Mesenteric fat pad (tissue), 1 donor: ENCODE data around the gene MTA1. TPM values are rescaled to one million over a fixed set of nuclear protein-coding genes. Genes with fewer than 3 reads are reported as not detected.

ENCODE experiments used
- DNase-seq: peaks from one replicate; pipeline ENCODE4 v3.0.0-alpha.2; 2020; ENCODE audit warnings: low spot score
- total RNA-seq: library from RNA; stranded (reverse); fragmentation: NEBNext Ultra II Directional; extraction: Animal tissue kit (Norgen Biotek cat#: 25700); gene quantifications from one replicate; pipeline ENCODE4 v1.2.1, GENCODE V29; 2021
- donor health status: DM: yes; HTN: yes; CAD: no.

The MTA1 gene
- total RNA-seq, 1 donor from 2014 or later = 87.1 TPM

DNA sequence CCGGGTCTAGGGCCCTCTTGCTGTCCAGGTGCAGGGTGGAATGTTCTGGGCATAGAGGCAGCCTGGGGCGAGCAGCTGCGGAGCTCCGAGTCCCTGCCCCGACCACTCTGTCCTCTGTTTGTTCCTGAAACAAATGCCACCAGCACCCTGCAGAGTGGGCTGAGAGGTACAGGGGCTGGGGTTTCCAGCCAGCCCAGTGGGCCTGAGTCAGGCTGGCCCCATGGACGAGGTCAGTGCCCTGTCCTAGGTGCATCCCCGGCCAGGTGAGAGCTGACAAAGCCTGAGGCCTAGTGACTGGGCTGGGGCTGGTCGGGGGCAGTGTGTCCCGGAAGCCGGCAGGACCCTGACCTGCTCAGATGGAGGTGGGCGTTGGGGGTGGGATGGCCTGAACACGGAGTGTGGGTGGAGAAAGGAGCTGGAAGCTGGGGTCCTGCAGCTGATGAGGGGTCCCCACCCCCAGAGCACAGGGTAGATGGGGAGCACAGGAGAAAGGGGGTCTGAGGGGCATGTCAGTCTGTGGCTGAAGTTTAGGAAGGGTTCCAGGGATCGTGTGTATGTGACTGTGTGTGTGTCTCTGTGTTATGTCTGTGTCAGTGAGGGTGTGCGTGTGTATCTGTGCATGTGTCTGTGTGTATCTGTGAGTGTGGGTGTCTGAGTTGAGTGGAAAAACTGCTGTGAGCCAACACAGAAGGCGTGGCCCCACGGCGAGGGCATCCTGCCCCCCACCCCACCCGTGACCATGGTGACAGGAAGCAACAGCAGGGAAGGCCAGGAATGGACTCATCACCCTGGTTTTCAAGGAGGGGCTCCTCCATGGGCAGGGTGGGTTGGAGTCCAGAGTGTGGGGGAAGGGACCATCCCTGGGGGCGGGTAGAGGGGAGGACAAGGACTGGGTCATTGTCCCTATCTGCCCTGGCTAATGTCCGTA is 64.7 kb downstream of the MTA1 start:
- no peak for DNase-seq

- no peak for DNase-seq
These were observed 65.4 kb downstream of the MTA1 start for GRCh38 chr14:105484997-105485393.

- no peak for DNase-seq
These were observed 66.1 kb downstream of the MTA1 start for GRCh38 chr14:105485739-105486162.

GRCh38 chr14:105486163-105486973 is 66.7 kb downstream of the MTA1 start, which contains the start of gene CRIP1:
Gene CRIP1 (plus strand): TSS chr14:105486886. CDS start chr14:105487260, 374 bp downstream.
- no peak for DNase-seq

DNA sequence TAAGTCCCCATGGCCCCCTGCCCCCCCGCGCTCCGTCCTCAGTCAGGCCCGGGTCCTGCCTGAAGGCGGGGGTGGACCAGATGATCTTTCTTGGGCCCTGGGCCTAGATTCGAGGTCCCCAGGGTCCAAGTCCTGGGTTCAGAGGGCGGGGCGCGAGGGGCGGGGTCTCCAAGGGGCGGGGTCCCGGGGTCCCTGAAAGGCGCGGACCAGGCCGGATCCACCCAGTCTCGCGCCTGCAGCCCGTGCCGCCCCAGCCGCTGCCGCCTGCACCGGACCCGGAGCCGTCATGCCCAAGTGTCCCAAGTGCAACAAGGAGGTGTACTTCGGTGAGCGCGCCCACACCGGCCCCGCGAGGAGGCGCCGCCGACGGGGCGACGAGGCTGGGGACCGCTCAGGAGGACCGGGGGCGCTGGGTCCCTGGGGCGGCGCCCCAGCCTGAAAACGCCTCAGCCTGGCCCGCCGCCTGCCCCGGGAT is 67.4 kb downstream of the MTA1 start:
- DNase-seq = peak; percentile 95

DNA sequence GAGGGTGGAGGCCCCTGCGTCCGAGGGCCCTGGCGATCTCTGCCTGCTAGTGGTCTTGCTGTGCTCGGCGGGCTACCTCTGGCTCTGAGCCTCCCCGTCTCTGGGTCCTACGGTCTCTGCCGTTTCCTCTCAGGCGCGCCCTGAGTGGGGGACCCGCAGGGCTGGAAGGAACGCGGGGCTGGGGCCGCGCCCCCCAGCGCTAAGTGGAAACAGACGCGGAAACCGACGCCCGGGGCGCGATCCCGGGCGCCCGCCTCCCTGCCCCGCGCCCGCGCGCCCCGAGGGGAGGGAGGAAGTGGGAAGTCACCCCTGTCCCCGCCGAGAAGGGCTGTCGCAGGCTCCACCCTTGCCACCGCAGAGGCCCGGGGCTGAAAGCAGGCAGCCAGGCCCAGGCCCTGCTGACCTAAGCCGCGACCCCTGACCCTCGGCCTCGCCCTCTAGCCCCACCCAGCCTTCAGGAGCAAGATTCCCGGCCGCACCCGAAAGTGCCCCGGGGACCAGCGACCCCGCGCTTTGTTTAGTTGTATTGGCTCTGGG is 67.9 kb downstream of the MTA1 start:
- no peak for DNase-seq

- no peak for DNase-seq
These were observed 68.6 kb downstream of the MTA1 start for GRCh38 chr14:105487986-105488777.

- no peak for DNase-seq
These were observed 69.3 kb downstream of the MTA1 start for GRCh38 chr14:105488781-105489541.

GRCh38 chr14:105489542-105490266 is 70.1 kb downstream of the MTA1 start:
- no peak for DNase-seq

- DNase-seq = no peak
These were observed 70.6 kb downstream of the MTA1 start for GRCh38 chr14:105490267-105490571.

DNA sequence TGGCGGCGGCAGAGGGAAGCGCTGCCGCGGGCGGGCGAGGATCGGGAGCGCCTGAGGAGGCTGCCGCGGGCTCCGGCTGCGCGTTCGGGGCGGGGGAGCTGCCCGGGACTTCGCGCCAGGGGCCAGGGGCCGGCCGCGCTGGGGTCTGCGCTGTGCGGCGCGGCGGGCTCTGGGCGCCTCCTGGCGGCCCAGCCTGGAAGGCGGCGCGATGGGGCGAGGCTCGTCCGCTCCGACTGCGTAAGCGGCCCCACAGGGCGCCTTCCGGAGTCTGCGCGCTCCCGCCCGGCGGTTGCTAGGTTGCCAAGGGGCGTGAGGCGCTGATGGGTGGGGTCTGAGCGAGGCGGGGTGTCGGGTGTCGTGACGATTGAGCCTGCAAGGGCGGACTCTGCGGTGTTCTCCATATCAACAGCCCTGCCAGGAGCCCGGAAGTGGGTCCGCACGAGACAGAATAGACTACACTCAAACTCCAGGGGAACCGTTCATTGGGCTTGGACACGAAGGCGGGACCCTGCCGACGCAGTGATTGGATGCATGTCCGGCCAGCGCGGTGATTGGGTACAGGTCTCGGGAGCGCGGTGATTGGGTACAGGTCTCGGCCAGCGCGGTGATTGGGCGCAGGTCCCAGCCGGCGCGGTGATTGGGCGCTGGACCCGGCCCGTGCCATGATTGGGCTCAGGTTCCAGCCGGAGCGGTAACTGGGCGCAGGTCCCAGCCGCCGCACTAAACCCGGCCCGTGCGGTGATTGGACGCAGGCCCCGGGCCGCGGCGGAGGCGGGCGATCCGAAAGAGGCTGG is 71.1 kb downstream of the MTA1 start, which contains the start of gene TEDC1:
TEDC1 (plus strand) TSS at position 675 of the 794 bp plus-strand sequence. CDS start 130 bp downstream, outside the sequence.
- DNase-seq = peak; percentile 100

- no peak for DNase-seq
These were observed 71.8 kb downstream of the MTA1 start for GRCh38 chr14:105491366-105491973.

- DNase-seq = no peak
These were observed 72.7 kb downstream of the MTA1 start for GRCh38 chr14:105492031-105492970.

DNA sequence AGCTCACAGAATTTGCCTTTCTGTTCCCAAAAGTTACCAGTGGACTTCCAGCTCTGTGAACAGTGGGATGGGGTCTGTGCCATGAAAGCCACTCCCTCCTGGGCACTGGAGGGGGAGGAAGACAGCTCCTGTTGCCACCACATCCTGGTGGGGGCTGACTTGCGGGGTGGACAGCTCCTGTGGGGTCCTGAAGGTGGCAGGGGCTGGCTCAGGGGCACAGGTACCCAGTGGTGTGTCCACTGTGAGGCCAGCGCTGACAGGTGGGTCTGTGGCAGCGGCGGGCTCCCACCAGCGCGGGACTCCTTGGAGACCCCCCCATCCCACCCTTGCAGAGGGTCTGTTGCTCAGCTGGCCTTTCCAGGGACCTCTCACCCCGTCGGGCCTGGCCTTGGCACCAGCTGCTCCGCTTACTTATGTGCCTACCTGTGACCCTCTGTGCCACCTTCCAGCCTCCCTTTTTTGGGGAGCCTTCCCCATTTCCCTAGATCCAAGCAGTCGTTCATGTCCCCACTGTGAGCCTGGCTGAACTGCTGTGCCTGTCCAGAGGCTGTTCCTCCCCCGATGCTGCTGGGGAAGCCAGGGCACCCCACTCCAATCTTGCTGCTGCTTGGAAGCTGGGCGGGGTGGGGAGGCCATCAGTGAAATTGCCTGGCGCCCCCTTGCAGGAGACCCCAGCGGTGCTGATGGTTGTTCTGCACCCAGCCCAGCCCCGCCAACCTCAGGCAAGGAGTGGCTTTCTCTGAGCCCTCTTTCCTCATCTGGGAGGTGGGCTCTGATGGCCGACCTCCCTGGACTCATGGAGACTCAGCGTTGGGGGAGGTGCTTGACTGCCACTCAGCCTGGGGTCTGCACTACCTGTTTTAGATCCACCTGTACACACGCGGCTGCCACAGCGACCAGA is 73.6 kb downstream of the MTA1 start:
- DNase-seq = no peak

- no peak for DNase-seq
These were observed 74.4 kb downstream of the MTA1 start for GRCh38 chr14:105493921-105494605.
